ENCODE results near the gene GPR171.

GPR171 gene

DNA sequence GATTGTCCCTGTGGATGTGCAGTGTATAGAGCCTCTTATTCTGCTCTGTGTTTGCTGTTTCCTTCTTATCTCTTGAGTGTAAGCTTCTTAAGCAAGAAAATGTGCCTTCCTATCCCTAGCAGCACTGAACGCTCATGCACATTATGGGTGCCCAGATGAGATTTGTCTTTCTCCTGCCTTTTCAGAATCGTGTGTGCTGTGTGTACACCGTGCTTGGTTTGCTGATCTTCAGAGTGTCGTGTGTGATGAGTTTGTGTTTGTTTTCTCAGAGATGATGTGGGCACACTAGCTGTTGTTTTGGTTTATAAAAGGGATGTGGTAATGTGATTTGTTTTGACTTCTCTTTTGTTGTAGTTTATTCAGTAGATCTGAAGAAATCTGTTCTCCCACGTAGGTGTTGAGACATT lies 19.7 kb downstream of the GPR171 start:
- TF ChIP-seq, protein P1, sequence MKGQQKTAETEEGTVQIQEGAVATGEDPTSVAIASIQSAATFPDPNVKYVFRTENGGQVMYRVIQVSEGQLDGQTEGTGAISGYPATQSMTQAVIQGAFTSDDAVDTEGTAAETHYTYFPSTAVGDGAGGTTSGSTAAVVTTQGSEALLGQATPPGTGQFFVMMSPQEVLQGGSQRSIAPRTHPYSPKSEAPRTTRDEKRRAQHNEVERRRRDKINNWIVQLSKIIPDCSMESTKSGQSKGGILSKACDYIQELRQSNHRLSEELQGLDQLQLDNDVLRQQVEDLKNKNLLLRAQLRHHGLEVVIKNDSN (IDR thresholded peaks at IDR 0.05): no peak
- TF ChIP-seq EP300 (IDR thresholded peaks at IDR 0.05; ENCODE audit: borderline replicate concordance) (no peak), TAF1 (IDR thresholded peaks at IDR 0.05; ENCODE audit: low read depth) (no peak), CREB1 (IDR thresholded peaks at IDR 0.05; ENCODE audit: low read depth) (no peak), EGR1 (IDR thresholded peaks at IDR 0.05) (no peak)
- TF ChIP-seq, protein P2, sequence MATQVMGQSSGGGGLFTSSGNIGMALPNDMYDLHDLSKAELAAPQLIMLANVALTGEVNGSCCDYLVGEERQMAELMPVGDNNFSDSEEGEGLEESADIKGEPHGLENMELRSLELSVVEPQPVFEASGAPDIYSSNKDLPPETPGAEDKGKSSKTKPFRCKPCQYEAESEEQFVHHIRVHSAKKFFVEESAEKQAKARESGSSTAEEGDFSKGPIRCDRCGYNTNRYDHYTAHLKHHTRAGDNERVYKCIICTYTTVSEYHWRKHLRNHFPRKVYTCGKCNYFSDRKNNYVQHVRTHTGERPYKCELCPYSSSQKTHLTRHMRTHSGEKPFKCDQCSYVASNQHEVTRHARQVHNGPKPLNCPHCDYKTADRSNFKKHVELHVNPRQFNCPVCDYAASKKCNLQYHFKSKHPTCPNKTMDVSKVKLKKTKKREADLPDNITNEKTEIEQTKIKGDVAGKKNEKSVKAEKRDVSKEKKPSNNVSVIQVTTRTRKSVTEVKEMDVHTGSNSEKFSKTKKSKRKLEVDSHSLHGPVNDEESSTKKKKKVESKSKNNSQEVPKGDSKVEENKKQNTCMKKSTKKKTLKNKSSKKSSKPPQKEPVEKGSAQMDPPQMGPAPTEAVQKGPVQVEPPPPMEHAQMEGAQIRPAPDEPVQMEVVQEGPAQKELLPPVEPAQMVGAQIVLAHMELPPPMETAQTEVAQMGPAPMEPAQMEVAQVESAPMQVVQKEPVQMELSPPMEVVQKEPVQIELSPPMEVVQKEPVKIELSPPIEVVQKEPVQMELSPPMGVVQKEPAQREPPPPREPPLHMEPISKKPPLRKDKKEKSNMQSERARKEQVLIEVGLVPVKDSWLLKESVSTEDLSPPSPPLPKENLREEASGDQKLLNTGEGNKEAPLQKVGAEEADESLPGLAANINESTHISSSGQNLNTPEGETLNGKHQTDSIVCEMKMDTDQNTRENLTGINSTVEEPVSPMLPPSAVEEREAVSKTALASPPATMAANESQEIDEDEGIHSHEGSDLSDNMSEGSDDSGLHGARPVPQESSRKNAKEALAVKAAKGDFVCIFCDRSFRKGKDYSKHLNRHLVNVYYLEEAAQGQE (IDR thresholded peaks at IDR 0.05; ENCODE audit: low read depth): no peak

DNA sequence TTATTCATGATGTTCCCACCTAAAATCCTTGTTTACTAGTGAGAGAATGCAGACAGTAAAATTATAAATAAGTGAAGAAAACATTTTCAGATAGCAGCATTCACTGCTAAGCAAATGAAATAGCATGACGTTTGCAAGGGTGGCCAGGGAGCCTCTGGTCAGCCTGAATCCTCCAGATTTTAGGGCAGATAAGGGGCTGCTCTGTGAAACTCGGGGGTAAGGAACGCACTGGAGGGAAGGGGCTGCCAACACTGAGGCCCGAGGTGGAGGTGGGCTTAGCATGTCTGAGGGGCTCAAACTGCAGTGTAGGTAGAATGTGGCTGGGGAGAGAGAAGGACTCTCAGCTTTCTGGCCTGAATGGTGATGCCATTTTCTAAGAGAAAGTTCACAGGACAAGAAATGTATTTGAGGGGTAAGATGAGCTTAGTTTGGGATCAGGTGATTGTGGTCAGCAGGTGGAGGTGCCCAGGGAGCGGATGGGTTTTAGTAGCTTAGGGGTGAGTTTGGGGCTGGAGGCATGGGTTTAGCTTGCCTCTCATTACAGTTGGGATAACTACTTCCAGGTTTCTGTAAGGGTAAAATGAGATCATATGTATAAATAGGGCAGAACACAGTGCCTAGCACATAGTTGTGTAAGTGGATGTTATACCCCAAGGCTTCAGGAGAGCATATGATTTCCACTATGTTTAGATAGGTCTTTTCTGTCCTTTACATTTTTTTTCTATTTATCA lies 20.5 kb downstream of the GPR171 start:
- no peak for TF ChIP-seq TEAD4 (IDR thresholded peaks at IDR 0.05)
- no peak for TF ChIP-seq YY1 (IDR thresholded peaks at IDR 0.05; ENCODE audit: low read depth)
- TF ChIP-seq, protein P1 (IDR thresholded peaks at IDR 0.05): no peak
- no peak for TF ChIP-seq EGR1 (IDR thresholded peaks at IDR 0.05)
- TF ChIP-seq TCF12 (IDR thresholded peaks at IDR 0.05; ENCODE audit: low read depth): no peak

DNA sequence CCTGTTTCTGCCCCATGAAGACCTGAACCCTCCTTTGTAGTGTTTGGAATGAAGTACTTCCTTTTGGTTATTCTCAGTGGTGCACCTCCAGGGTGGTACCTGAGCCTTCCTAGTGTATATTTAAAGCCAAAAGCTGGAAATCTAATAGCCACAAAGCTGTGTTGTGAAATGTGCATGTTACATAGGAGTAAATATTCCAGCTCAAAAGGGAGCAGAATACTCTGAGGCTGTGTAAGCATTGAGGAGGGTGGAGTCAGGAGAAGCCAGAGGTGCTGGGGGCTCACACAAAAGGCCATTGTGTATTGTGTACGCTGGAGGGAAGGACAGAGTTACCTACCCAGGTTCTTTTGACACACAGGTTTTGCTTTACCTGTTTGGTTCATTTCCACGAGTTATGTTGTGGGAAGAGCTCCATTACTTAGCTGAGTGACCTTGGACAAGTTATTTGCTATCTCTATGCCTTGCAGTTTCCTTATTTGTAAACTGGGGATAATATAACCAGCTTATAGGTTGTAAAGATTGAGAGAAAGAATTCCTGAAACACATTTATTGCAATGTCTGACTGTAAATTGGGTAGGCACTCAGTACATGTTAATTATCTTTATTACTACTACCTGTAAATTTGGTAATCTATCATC lies 24.7 kb downstream of the GPR171 start:
- TF ChIP-seq TAF1 (IDR thresholded peaks at IDR 0.05; ENCODE audit: low read depth) (no peak), ZBTB7A (IDR thresholded peaks at IDR 0.05; ENCODE audit: low read depth) (no peak), YY1 (IDR thresholded peaks at IDR 0.05; ENCODE audit: low read depth) (no peak), EP300 (IDR thresholded peaks at IDR 0.05; ENCODE audit: borderline replicate concordance) (no peak), TEAD4 (IDR thresholded peaks at IDR 0.05) (no peak)
- TF ChIP-seq, protein P1 (IDR thresholded peaks at IDR 0.05): no peak
- TF ChIP-seq, protein P2 (IDR thresholded peaks at IDR 0.05; ENCODE audit: low read depth): no peak

DNA sequence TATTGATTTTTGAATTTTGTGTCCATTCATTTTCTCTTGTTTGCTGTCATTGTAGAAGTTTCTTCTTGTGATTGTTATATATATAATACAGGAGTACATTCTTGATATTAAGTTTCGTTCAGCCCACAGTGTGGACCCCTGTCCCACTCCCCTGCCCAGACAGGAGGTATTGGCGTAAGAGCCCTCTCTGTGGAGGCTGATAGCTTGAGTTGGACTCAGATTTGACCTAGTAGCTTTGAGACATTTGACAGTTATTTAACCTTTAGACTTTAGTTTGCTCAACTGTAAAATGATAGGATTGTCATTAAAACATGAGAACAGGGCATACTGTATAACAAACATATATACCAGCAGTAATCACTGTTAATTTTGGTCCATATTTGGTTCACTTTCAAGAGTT lies 27.1 kb downstream of the GPR171 start:
- TF ChIP-seq ZBTB7A (IDR thresholded peaks at IDR 0.05; ENCODE audit: low read depth) (no peak), FOXM1 (IDR thresholded peaks at IDR 0.05; ENCODE audit: borderline replicate concordance, low read depth) (no peak), YY1 (IDR thresholded peaks at IDR 0.05; ENCODE audit: low read depth) (no peak), EGR1 (IDR thresholded peaks at IDR 0.05) (no peak), NFIC (IDR thresholded peaks at IDR 0.05) (no peak), TEAD4 (IDR thresholded peaks at IDR 0.05) (no peak), TAF1 (IDR thresholded peaks at IDR 0.05; ENCODE audit: low read depth) (no peak), CEBPB (IDR thresholded peaks at IDR 0.05) (no peak), EP300 (IDR thresholded peaks at IDR 0.05; ENCODE audit: borderline replicate concordance) (no peak), CREB1 (IDR thresholded peaks at IDR 0.05; ENCODE audit: low read depth) (no peak), TCF12 (IDR thresholded peaks at IDR 0.05; ENCODE audit: low read depth) (no peak), RAD21 (IDR thresholded peaks at IDR 0.05; ENCODE audit: low read depth) (no peak)
- TF ChIP-seq, protein P1 (IDR thresholded peaks at IDR 0.05): no peak
- TF ChIP-seq, protein P2 (IDR thresholded peaks at IDR 0.05; ENCODE audit: low read depth): no peak
- TF ChIP-seq, protein P3, sequence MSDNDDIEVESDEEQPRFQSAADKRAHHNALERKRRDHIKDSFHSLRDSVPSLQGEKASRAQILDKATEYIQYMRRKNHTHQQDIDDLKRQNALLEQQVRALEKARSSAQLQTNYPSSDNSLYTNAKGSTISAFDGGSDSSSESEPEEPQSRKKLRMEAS (IDR thresholded peaks at IDR 0.05): no peak

All from Ishikawa (cell line).